DOHH2 (cell line): ENCODE results near the gene PIGT.

Experiments
- H3F3A ChIP-seq: fragments of 200-600 bp; sonication (generic), shearing (Covaris generic); 2 replicates; pipeline ENCODE4 v1.6.0; 2016; ENCODE audit warnings: antibody characterized with exemption, mild to moderate bottlenecking; ENCODE audit not compliant: control insufficient read depth, insufficient read depth
- H3K27ac ChIP-seq: fragments of 200-600 bp; sonication (generic); 2 replicates; pipeline ENCODE4 v1.5.1; 2014; ENCODE audit warnings: low read depth, mild to moderate bottlenecking, low read length, moderate library complexity
- H3K27me3 ChIP-seq: fragments of 200-600 bp; sonication (generic); 2 replicates; pipeline ENCODE4 v1.6.1; 2014; ENCODE audit warnings: mild to moderate bottlenecking, low read length, mixed read lengths; ENCODE audit not compliant: control insufficient read depth
- H3K36me3 ChIP-seq: fragments of 200-600 bp; sonication (generic); 2 replicates; pipeline ENCODE4 v1.6.1; 2014; ENCODE audit warnings: mild to moderate bottlenecking, low read length, moderate library complexity, mixed read lengths; ENCODE audit not compliant: control insufficient read depth
- H3K4me1 ChIP-seq: fragments of 200-600 bp; sonication (generic); 2 replicates; pipeline ENCODE4 v1.6.1; 2014; ENCODE audit warnings: mild to moderate bottlenecking, low read length, mixed read lengths; ENCODE audit not compliant: control insufficient read depth
- H3K4me2 ChIP-seq: fragments of 200-600 bp; sonication (generic); 2 replicates; pipeline ENCODE4 v1.6.0; 2014; ENCODE audit warnings: mild to moderate bottlenecking, low read length, moderate library complexity
- H3K4me3 ChIP-seq: fragments of 200-600 bp; sonication (generic); 2 replicates; pipeline ENCODE4 v1.5.1; 2014; ENCODE audit warnings: mild to moderate bottlenecking, low read length, mixed read lengths
- H3K79me2 ChIP-seq: fragments of 200-600 bp; sonication (generic); 2 replicates; pipeline ENCODE4 v1.6.1; 2014; ENCODE audit warnings: mild to moderate bottlenecking, low read length, mixed read lengths; ENCODE audit not compliant: control insufficient read depth
- H3K9me2 ChIP-seq: fragments of 200-600 bp; sonication (generic); replicated peaks from 2 replicates; pipeline ENCODE4 v1.6.1; 2014; ENCODE audit warnings: mild to moderate bottlenecking, low read length, mixed read lengths; ENCODE audit not compliant: control insufficient read depth
- H3K9me3 ChIP-seq: fragments of 200-600 bp; sonication (generic); 2 replicates; pipeline ENCODE4 v1.6.1; 2014; ENCODE audit warnings: antibody characterized with exemption, low read length, mixed read lengths; ENCODE audit not compliant: control insufficient read depth, insufficient read depth
- H4K20me1 ChIP-seq: fragments of 200-600 bp; sonication (generic); 2 replicates; pipeline ENCODE4 v1.6.0; 2014; ENCODE audit warnings: low read depth, mild to moderate bottlenecking, antibody characterized with exemption, low read length, moderate library complexity; ENCODE audit not compliant: control insufficient read depth, insufficient read depth
- EZH2phosphoT487 ChIP-seq: fragments of 200-600 bp; sonication (generic); IDR thresholded peaks from 2 replicates; pipeline ENCODE4 v1.6.1; 2017; ENCODE audit warnings: borderline replicate concordance, mild to moderate bottlenecking, antibody characterized with exemption, low read length, moderate library complexity, mixed read lengths
- TF ChIP-seq, protein P1 (sequence below): fragments of 200-600 bp; sonication (generic); IDR thresholded peaks from one replicate; pipeline ENCODE4 v1.5.1; 2014; ENCODE audit warnings: antibody characterized with exemption, mild to moderate bottlenecking, low read depth, low read length; ENCODE audit not compliant: poor library complexity, severe bottlenecking

PIGT gene

DNA sequence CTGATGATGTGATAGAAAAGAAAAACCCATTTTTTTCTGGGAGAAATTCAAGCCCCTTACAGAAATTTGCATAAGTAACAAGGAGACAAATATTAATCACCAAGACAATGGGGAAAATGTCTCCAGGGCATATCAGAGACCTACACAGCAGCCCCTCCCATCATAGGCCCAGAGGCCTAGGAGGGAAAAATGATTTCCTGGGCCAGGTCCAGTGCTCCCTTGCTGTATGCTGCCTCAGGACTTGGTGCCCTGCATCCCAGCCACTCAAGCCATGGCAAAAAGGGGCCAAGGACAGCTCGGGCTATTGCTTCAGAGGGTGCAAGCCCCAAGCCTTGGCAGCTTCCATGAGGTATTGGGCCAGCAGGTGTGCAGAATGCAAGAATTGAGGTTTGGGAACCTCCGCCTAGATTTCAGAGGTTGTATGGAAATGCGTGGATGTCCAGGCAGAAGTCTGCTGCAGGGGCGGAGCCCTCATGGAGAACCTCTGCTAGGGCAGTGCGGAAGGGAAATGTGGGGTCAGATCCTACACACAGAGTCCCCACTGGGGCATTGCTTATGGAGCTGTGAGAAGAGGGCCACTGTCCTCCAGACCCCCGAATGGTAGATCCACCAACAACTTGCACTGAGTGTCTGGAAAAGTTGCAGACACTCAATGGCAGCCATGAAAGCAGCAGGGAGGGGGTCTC is 15.5 kb upstream of the PIGT start:
- Histone ChIP-seq H4K20me1 (no peaks in the 10 kb centered on the region), H3F3A (peaks cover 6% of the 10 kb centered on the region), H3K27ac (no peak overlapping the region), H3K4me1 (peaks cover 2% of the 10 kb centered on the region), H3K9me2 (no peaks in the 10 kb centered on the region), H3K4me3 (no peak overlapping the region), H3K4me2 (no peak overlapping the region), H3K27me3 (peaks cover 7% of the 10 kb centered on the region), H3K9me3 (peaks cover 24% of the 10 kb centered on the region), H3K79me2 (no peaks in the 10 kb centered on the region), H3K36me3 (no peaks in the 10 kb centered on the region)
- TF ChIP-seq, protein P1, sequence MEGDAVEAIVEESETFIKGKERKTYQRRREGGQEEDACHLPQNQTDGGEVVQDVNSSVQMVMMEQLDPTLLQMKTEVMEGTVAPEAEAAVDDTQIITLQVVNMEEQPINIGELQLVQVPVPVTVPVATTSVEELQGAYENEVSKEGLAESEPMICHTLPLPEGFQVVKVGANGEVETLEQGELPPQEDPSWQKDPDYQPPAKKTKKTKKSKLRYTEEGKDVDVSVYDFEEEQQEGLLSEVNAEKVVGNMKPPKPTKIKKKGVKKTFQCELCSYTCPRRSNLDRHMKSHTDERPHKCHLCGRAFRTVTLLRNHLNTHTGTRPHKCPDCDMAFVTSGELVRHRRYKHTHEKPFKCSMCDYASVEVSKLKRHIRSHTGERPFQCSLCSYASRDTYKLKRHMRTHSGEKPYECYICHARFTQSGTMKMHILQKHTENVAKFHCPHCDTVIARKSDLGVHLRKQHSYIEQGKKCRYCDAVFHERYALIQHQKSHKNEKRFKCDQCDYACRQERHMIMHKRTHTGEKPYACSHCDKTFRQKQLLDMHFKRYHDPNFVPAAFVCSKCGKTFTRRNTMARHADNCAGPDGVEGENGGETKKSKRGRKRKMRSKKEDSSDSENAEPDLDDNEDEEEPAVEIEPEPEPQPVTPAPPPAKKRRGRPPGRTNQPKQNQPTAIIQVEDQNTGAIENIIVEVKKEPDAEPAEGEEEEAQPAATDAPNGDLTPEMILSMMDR, result no peak
- TF ChIP-seq EZH2phosphoT487, result no peak

- H3K27me3 ChIP-seq, result peaks cover 25% of the 10 kb centered on the region
- peaks cover 24% of the 10 kb centered on the region for H3K9me3 ChIP-seq
- H3K36me3 ChIP-seq, result no peaks in the 10 kb centered on the region
- no peaks in the 10 kb centered on the region for H3K79me2 ChIP-seq
- H3K4me2 ChIP-seq, result no peak overlapping the region
- H3F3A ChIP-seq, result peaks cover 6% of the 10 kb centered on the region
- TF ChIP-seq, protein P1, result no peak
- TF ChIP-seq EZH2phosphoT487, result no peak
- H3K27ac ChIP-seq, result no peak overlapping the region
- H3K4me3 ChIP-seq, result no peak overlapping the region
- no peaks in the 10 kb centered on the region for H3K9me2 ChIP-seq
- no peaks in the 10 kb centered on the region for H4K20me1 ChIP-seq
- peaks cover 20% of the 10 kb centered on the region for H3K4me1 ChIP-seq
Observed at GRCh38 chr20:45402946-45403345, 13.0 kb upstream of the PIGT start.

DNA sequence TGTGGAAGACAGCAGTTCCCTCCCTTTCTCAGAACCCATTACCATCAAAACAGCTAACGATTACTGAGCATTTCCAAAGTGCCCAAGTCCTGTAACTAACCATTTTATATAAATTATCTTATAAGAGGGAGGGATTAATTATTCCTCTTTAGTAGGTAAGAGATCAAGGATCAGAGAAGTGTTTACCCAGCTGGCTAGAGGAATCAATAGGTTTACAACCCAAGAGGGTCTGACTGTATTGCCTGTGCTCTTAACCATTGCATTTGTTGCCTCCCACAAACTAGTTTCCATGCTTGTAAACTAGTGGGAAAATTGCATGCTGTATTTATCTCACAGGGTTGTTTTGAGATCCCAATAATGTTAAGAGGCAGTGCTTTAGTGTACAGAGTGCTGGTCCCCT is 11.5 kb upstream of the PIGT start:
- Histone ChIP-seq H3K27ac (no peak overlapping the region), H3K4me2 (no peak overlapping the region), H3K27me3 (peaks cover 25% of the 10 kb centered on the region)

More for the DNA sequence above, 11.5 kb upstream of the PIGT start:
- Histone ChIP-seq H3K9me2 (no peaks in the 10 kb centered on the region), H3K79me2 (no peaks in the 10 kb centered on the region), H3K4me3 (no peak overlapping the region), H3F3A (peaks cover 6% of the 10 kb centered on the region), H4K20me1 (no peaks in the 10 kb centered on the region), H3K36me3 (no peaks in the 10 kb centered on the region), H3K9me3 (peaks cover 22% of the 10 kb centered on the region), H3K4me1 (peaks cover 20% of the 10 kb centered on the region)
- TF ChIP-seq EZH2phosphoT487, result no peak
- TF ChIP-seq, protein P1, result no peak
